ENCODE measurements around the gene CEP63.
"Not testable (repeated sequence)": the region's sequence is repeated elsewhere in the genome, so short reads cannot be mapped to it uniquely, and the experiment has no call there.

Gene CEP63

GRCh38 chr3:134590766-134591165, 104.9 kb downstream of the CEP63 start:
- DNase-seq: peak; percentile 36

GRCh38 chr3:134592806-134593205, 106.9 kb downstream of the CEP63 start:
- DNase-seq: no peak

- DNase-seq: peak; percentile 87
Measured at GRCh38 chr3:134594331-134594741, 108.5 kb downstream of the CEP63 start.

- DNase-seq: not testable (repeated sequence)
Measured at GRCh38 chr3:134594986-134595385, 109.1 kb downstream of the CEP63 start.

- DNase-seq: peak; percentile 91
Measured at GRCh38 chr3:134597390-134597970, 111.6 kb downstream of the CEP63 start.

- peak; percentile 83 for DNase-seq
Measured at GRCh38 chr3:134598763-134599545, 113.1 kb downstream of the CEP63 start.

- DNase-seq: peak; percentile 61
Measured at GRCh38 chr3:134600206-134600605, 114.3 kb downstream of the CEP63 start.

GRCh38 chr3:134600685-134601463, 115.0 kb downstream of the CEP63 start:
- DNase-seq: peak; percentile 67

- DNase-seq: peak; percentile 66
Measured at GRCh38 chr3:134601539-134602439, 115.9 kb downstream of the CEP63 start.

GRCh38 chr3:134602440-134602814, 116.6 kb downstream of the CEP63 start:
- DNase-seq: no peak

GRCh38 chr3:134603480-134603879, 117.6 kb downstream of the CEP63 start:
- DNase-seq: no peak

GRCh38 chr3:134603956-134604355, 118.1 kb downstream of the CEP63 start:
- DNase-seq: no peak

GRCh38 chr3:134605556-134605955, 119.7 kb downstream of the CEP63 start:
- DNase-seq: no peak

GRCh38 chr3:134606033-134607025, 120.5 kb downstream of the CEP63 start:
- DNase-seq: peak; percentile 33

GRCh38 chr3:134607054-134608022, 121.5 kb downstream of the CEP63 start:
- DNase-seq: peak; percentile 13

- no peak for DNase-seq
Measured at GRCh38 chr3:134608023-134608770, 122.3 kb downstream of the CEP63 start.

GRCh38 chr3:134608771-134609435, 123.0 kb downstream of the CEP63 start:
- DNase-seq: no peak

GRCh38 chr3:134609821-134610431, 124.1 kb downstream of the CEP63 start:
- no peak for DNase-seq
